Measurements from ENCODE around the gene HEXIM1. TPM values are rescaled to one million over a fixed set of nuclear protein-coding genes. Genes with fewer than 3 reads are reported as not detected.

HEXIM1 gene
- total RNA-seq, 4 donors from 2014 or later = 32.1 to 58.2 (median 45.3) TPM

- Histone ChIP-seq H3K4me3 (no peak overlapping the region), H3K4me1 (peaks cover 5 to 30% (median 26%) of the 10 kb centered on the region in 4 donors), H3K9me3 (no peaks in the 10 kb centered on the region), H3K27me3 (no peaks in the 10 kb centered on the region), H3K27ac (replicated peaks in 1 of 4) (peak overlapping the region in 1 of 4 donors; percentile 20), H3K36me3 (no peaks in the 10 kb centered on the region)
- TF ChIP-seq POLR2AphosphoS5 (IDR thresholded peaks at IDR 0.05) (no peak), EP300 (IDR thresholded peaks at IDR 0.05) (no peak), CTCF (IDR thresholded peaks at IDR 0.05) (no peak), POLR2A (IDR thresholded peaks at IDR 0.05; ENCODE audit: low read depth) (no peak)
- 77% methylated on average over 5 of the region's 7 CpGs for WGBS
- no peak for DNase-seq (ENCODE audit: extremely low spot score)
- intact Hi-C loops (cut with DNase I) = no loop called here
Observed at GRCh38 chr17:45177563-45177962, 29.3 kb downstream of the HEXIM1 start.

- Histone ChIP-seq H3K9me3 (no peaks in the 10 kb centered on the region), H3K36me3 (no peaks in the 10 kb centered on the region), H3K4me3 (no peak overlapping the region), H3K27me3 (no peaks in the 10 kb centered on the region), H3K27ac (replicated peaks in 1 of 4) (no peak overlapping the region), H3K4me1 (no peaks in the 10 kb centered on the region)
- no peak for DNase-seq (ENCODE audit: extremely low spot score)
- intact Hi-C loops (cut with DNase I) = no loop called here
- TF ChIP-seq POLR2A (IDR thresholded peaks at IDR 0.05; ENCODE audit: low read depth) = no peak
- no peak for TF ChIP-seq EP300 (IDR thresholded peaks at IDR 0.05)
- TF ChIP-seq CTCF (IDR thresholded peaks at IDR 0.05) = no peak
- TF ChIP-seq POLR2AphosphoS5 (IDR thresholded peaks at IDR 0.05) = no peak
- WGBS = 83% methylated on average over 5 of the region's 5 CpGs
Observed at GRCh38 chr17:45184144-45184543, 35.9 kb downstream of the HEXIM1 start.

- no peak for TF ChIP-seq EP300 (IDR thresholded peaks at IDR 0.05)
- TF ChIP-seq POLR2A (IDR thresholded peaks at IDR 0.05; ENCODE audit: low read depth) = no peak
- Histone ChIP-seq H3K9me3 (no peaks in the 10 kb centered on the region), H3K27ac (replicated peaks in 1 of 4) (no peak overlapping the region), H3K36me3 (no peaks in the 10 kb centered on the region), H3K27me3 (no peaks in the 10 kb centered on the region), H3K4me1 (no peaks in the 10 kb centered on the region), H3K4me3 (no peak overlapping the region)
- DNase-seq (ENCODE audit: extremely low spot score) = no peak
- intact Hi-C loops (cut with DNase I) = no loop called here
- WGBS = 84% methylated on average over 7 of the region's 7 CpGs
Observed at GRCh38 chr17:45186801-45187354, 38.6 kb downstream of the HEXIM1 start.

- TF ChIP-seq EP300 (IDR thresholded peaks at IDR 0.05) (no peak), POLR2AphosphoS5 (IDR thresholded peaks at IDR 0.05) (no peak), CTCF (IDR thresholded peaks at IDR 0.05) (no peak), POLR2A (IDR thresholded peaks at IDR 0.05; ENCODE audit: low read depth) (no peak)
- intact Hi-C loops (cut with DNase I) = no loop called here
Observed at GRCh38 chr17:45189009-45189408, 40.7 kb downstream of the HEXIM1 start.

GRCh38 chr17:45190503-45191255 is 42.4 kb downstream of the HEXIM1 start:
- no peak for TF ChIP-seq EP300 (IDR thresholded peaks at IDR 0.05)
- no peak for TF ChIP-seq POLR2A (IDR thresholded peaks at IDR 0.05; ENCODE audit: low read depth)
- no peak for TF ChIP-seq CTCF (IDR thresholded peaks at IDR 0.05)
- no peak for TF ChIP-seq POLR2AphosphoS5 (IDR thresholded peaks at IDR 0.05)
- H3K4me3 ChIP-seq = no peak overlapping the region
- no peaks in the 10 kb centered on the region for H3K9me3 ChIP-seq
- whole genome bisulfite sequencing = 76% methylated on average over 11 of the region's 11 CpGs
- intact Hi-C loops (cut with DNase I) = no loop called here
- no peaks in the 10 kb centered on the region for H3K4me1 ChIP-seq
- no peaks in the 10 kb centered on the region for H3K27me3 ChIP-seq
- DNase-seq (ENCODE audit: extremely low spot score) = no peak
- no peaks in the 10 kb centered on the region for H3K36me3 ChIP-seq
- no peak overlapping the region for H3K27ac ChIP-seq (replicated peaks in 1 of 4)

More at GRCh38 chr17:45189009-45189408, 40.7 kb downstream of the HEXIM1 start:
- no peak for DNase-seq (ENCODE audit: extremely low spot score)
- Histone ChIP-seq H3K9me3 (no peaks in the 10 kb centered on the region), H3K27ac (replicated peaks in 1 of 4) (no peak overlapping the region), H3K27me3 (no peaks in the 10 kb centered on the region), H3K4me3 (no peak overlapping the region), H3K36me3 (no peaks in the 10 kb centered on the region), H3K4me1 (no peaks in the 10 kb centered on the region)
- 73% methylated on average over 2 of the region's 2 CpGs for WGBS
